A673 (cell line): Measurements from ENCODE around the gene CYBC1.

ENCODE experiments used
- CTCF ChIP-seq: fragments of 300-800, 200-600 bp; sonication (generic); conservative IDR thresholded peaks from 2 replicates; pipeline ENCODE4 v1.5.1; 2017; ENCODE audit warnings: low read depth, mild to moderate bottlenecking, antibody characterized with exemption, low read length, moderate library complexity, mixed read lengths
- EZH2 ChIP-seq: fragments of 200-600 bp; sonication (generic); IDR thresholded peaks from 2 replicates; pipeline ENCODE4 v1.6.1; 2017; ENCODE audit warnings: borderline replicate concordance, low read depth, mild to moderate bottlenecking, mixed read lengths, antibody characterized with exemption, low read length; ENCODE audit not compliant: poor library complexity, severe bottlenecking

- TF ChIP-seq CTCF (no peak), EZH2 (no peak)
Observed at GRCh38 chr17:82437325-82437668, 13.3 kb downstream of the CYBC1 start.
